ENCODE results near the gene LETM1. TPM values are rescaled to one million over a fixed set of nuclear protein-coding genes. Genes with fewer than 3 reads are reported as not detected.

LETM1 gene
- total and polyA plus RNA-seq, 12 donors = 20.7 to 117 (median 37.9) TPM

DNA sequence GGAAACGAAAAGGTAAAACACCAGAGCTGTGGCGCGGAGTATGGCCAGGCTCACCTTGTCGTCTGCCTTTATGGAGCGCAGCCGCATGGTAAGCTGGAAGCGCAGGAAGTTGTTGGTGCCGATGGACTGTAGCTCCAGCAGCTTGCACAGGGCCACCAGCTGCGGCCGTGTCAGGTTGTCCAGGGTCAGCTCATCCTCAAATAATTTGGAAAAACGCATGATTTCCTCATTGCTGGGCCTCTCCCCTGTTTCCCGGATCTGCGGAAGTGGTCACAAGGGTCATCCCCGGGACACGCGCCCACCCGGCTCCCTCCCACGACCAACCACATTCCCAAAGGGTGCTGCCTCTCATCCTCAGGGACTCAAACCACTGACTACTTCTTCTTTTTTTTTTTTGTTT is 23.3 kb downstream of the LETM1 start:
- Histone ChIP-seq H3K36me3 (replicated peaks in 1 of 2) (peaks cover 0 to 60% of the 10 kb centered on the region in 2 donors), H3K4me3 (no peak overlapping the region), H3K27ac (no peak overlapping the region), H3K9me3 (replicated peaks in 1 of 3) (no peaks in the 10 kb centered on the region), H3K4me1 (replicated peaks in 1 of 2) (peaks cover 8 to 10% of the 10 kb centered on the region in 2 donors), H3K27me3 (no peaks in the 10 kb centered on the region)
- DNase-seq = no peak
- intact Hi-C loops (cut with DNase I) = no loop called here
- WGBS, 4 donors = 92 to 94% (median 93%) methylated on average over 18 of the region's 18 CpGs
- TF ChIP-seq, protein P1, sequence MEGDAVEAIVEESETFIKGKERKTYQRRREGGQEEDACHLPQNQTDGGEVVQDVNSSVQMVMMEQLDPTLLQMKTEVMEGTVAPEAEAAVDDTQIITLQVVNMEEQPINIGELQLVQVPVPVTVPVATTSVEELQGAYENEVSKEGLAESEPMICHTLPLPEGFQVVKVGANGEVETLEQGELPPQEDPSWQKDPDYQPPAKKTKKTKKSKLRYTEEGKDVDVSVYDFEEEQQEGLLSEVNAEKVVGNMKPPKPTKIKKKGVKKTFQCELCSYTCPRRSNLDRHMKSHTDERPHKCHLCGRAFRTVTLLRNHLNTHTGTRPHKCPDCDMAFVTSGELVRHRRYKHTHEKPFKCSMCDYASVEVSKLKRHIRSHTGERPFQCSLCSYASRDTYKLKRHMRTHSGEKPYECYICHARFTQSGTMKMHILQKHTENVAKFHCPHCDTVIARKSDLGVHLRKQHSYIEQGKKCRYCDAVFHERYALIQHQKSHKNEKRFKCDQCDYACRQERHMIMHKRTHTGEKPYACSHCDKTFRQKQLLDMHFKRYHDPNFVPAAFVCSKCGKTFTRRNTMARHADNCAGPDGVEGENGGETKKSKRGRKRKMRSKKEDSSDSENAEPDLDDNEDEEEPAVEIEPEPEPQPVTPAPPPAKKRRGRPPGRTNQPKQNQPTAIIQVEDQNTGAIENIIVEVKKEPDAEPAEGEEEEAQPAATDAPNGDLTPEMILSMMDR (IDR thresholded peaks at IDR 0.05) = no peak
- TF ChIP-seq POLR2A (IDR thresholded peaks at IDR 0.05) = no peak

DNA sequence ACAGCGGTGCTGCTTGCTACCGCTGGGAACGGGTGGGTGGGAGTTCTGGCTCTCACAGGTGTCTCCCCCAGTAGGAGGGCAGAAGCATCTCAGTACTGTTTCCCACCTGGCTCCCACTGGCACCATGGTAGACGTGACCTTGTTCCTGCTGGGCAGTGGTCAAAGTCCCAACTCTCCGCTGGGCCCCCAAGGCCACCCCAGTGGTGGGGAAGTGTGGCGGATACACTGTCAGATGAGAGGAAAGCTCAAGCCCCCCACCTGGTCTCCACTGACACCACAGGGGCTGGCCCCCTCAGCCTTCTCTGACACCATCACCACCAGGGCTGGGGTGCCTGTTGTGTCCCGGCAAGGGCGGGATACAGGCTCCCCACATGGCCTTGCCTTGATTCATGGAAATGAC is 24.6 kb downstream of the LETM1 start:
- DNase-seq = no peak
- no peak for TF ChIP-seq POLR2A (IDR thresholded peaks at IDR 0.05)
- TF ChIP-seq, protein P1 (IDR thresholded peaks at IDR 0.05) = no peak
- WGBS, 4 donors = 85 to 94% (median 91%) methylated on average over 3 to 8 of the region's 8 CpGs
- H3K4me3 ChIP-seq = no peak overlapping the region
- no peak overlapping the region for H3K27ac ChIP-seq
- intact Hi-C loops (cut with DNase I) = no loop called here
- no peaks in the 10 kb centered on the region for H3K27me3 ChIP-seq
- peaks cover 0 to 57% of the 10 kb centered on the region in 2 donors for H3K36me3 ChIP-seq (replicated peaks in 1 of 2)
- no peaks in the 10 kb centered on the region for H3K9me3 ChIP-seq (replicated peaks in 1 of 3)
- H3K4me1 ChIP-seq (replicated peaks in 1 of 2) = peaks cover 8 to 10% of the 10 kb centered on the region in 2 donors

DNA sequence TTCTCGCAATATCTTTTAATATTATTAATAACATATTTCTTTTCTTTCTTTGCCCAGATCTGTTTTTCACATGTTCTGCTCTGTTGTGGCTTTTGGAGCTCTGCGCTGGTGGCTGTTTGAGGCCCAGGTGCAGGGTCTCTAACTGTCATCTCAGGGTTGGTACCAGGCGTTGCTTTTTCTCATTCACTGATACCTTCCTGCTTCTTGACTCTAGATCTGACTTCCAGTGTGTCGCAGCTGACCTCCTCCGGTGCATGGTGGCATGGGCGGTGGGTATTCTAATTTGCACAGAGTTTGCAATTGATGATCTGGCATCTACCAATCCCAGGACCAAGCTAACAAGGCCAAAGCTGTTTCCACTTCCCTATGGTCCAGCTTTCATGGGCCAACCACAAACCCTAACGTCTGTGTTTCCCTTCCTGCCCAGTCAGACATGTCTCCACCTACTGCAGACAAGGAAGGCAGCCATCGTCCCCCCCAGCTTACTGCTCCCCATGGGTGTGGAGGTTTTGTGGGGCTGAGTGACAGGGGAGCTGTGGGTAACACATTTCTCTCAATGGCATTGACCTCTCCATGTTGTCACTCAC is 25.2 kb downstream of the LETM1 start:
- intact Hi-C loops (cut with DNase I) = no loop called here
- no peak overlapping the region for H3K27ac ChIP-seq
- DNase-seq = no peak
- no peak overlapping the region for H3K4me3 ChIP-seq
- 78 to 86% (median 84%) methylated on average over 8 of the region's 8 CpGs for WGBS, 4 donors
- TF ChIP-seq, protein P1 (IDR thresholded peaks at IDR 0.05) = no peak
- no peak for TF ChIP-seq POLR2A (IDR thresholded peaks at IDR 0.05)
- H3K4me1 ChIP-seq (replicated peaks in 1 of 2) = peaks cover 8 to 10% of the 10 kb centered on the region in 2 donors
- peaks cover 0 to 57% of the 10 kb centered on the region in 2 donors for H3K36me3 ChIP-seq (replicated peaks in 1 of 2)
- H3K9me3 ChIP-seq (replicated peaks in 1 of 3) = no peaks in the 10 kb centered on the region
- H3K27me3 ChIP-seq = no peaks in the 10 kb centered on the region

DNA sequence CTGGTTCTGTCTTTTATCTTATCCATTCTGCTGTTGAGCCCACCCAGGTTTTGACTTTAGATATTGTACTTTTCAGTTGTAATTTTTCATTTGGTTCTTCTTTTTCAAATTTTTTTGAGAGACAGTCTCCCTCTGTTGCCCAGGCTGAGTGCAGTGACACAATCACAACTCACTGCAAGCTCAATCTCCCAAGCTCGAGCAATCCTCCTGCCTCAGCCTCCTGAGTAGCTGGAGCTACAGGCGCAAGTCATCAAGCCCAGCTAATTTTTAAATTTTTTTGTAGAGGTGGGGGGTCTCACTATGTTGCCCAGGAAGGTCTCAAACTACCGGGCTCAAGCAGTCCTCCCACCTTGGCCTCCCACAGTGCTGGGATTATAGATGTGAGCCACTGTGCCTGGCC is 25.7 kb downstream of the LETM1 start:
- Histone ChIP-seq H3K4me3 (no peak overlapping the region), H3K27ac (no peak overlapping the region), H3K4me1 (replicated peaks in 1 of 2) (peaks cover 8 to 10% of the 10 kb centered on the region in 2 donors), H3K36me3 (replicated peaks in 1 of 2) (peaks cover 0 to 54% of the 10 kb centered on the region in 2 donors), H3K9me3 (replicated peaks in 1 of 3) (no peaks in the 10 kb centered on the region), H3K27me3 (no peaks in the 10 kb centered on the region)
- TF ChIP-seq POLR2A (IDR thresholded peaks at IDR 0.05) = no peak
- TF ChIP-seq, protein P1 (IDR thresholded peaks at IDR 0.05) = no peak
- no peak for DNase-seq
- intact Hi-C loops (cut with DNase I) = no loop called here
- 92 to 98% (median 97%) methylated on average over 3 of the region's 3 CpGs for WGBS, 4 donors

All from adrenal gland (tissue), 12 donors.